ENCODE measurements around the gene NUPR1.

GRCh38 chr16:28543072-28543471, 4.3 kb upstream of the NUPR1 start:
- TF ChIP-seq CTCF (IDR thresholded peaks at IDR 0.05) (no peak), ZFX (IDR thresholded peaks at IDR 0.05; ENCODE audit: borderline replicate concordance) (no peak)
